HG03135 (cell line): ENCODE measurements around the gene GPRIN2.
"Not testable (repeated sequence)": the region's sequence is repeated elsewhere in the genome, so short reads cannot be mapped to it uniquely, and the experiment has no call there.

Experiments
- ATAC-seq: cut with Tn5 transposase; IDR thresholded peaks from one replicate; pipeline ENCODE4 v1.9.1; 2021; ENCODE audit warnings: mild to moderate bottlenecking, moderate library complexity; ENCODE audit not compliant: unreplicated experiment

GPRIN2 gene

GRCh38 chr10:46556515-46557318 lies at the start of gene GPRIN2:
GPRIN2 (minus strand) TSS chr10:46556658; CDS start chr10:46550736, 5,922 bp downstream.
- no peak for ATAC-seq

- ATAC-seq = peak; percentile 48
Observed at GRCh38 chr10:46600516-46600915, 44.1 kb upstream of the GPRIN2 start.

GRCh38 chr10:46597616-46598246 lies 41.3 kb upstream of the GPRIN2 start:
- ATAC-seq = peak; percentile 85

GRCh38 chr10:46596570-46596969 lies 40.1 kb upstream of the GPRIN2 start:
- ATAC-seq = not testable (repeated sequence)

- ATAC-seq = not testable (repeated sequence)
Observed at GRCh38 chr10:46594453-46595063, 38.1 kb upstream of the GPRIN2 start.

- ATAC-seq = not testable (repeated sequence)
Observed at GRCh38 chr10:46593307-46593706, 36.8 kb upstream of the GPRIN2 start.

GRCh38 chr10:46591053-46591452 lies 34.6 kb upstream of the GPRIN2 start:
- not testable (repeated sequence) for ATAC-seq

GRCh38 chr10:46589589-46589988 lies 33.1 kb upstream of the GPRIN2 start:
- not testable (repeated sequence) for ATAC-seq

- not testable (repeated sequence) for ATAC-seq
Observed at GRCh38 chr10:46588221-46588620, 31.8 kb upstream of the GPRIN2 start.

- ATAC-seq = not testable (repeated sequence)
Observed at GRCh38 chr10:46587546-46587945, 31.1 kb upstream of the GPRIN2 start.

GRCh38 chr10:46585246-46585645 lies 28.8 kb upstream of the GPRIN2 start:
- not testable (repeated sequence) for ATAC-seq

- not testable (repeated sequence) for ATAC-seq
Observed at GRCh38 chr10:46584196-46584595, 27.7 kb upstream of the GPRIN2 start.

GRCh38 chr10:46582568-46582967 lies 26.1 kb upstream of the GPRIN2 start:
- not testable (repeated sequence) for ATAC-seq

GRCh38 chr10:46581997-46582396 lies 25.5 kb upstream of the GPRIN2 start:
- ATAC-seq = not testable (repeated sequence)

- ATAC-seq = not testable (repeated sequence)
Observed at GRCh38 chr10:46579378-46579777, 22.9 kb upstream of the GPRIN2 start.

GRCh38 chr10:46578474-46579178 lies 22.2 kb upstream of the GPRIN2 start, which contains the start of gene SYT15:
SYT15 (plus strand) TSS chr10:46579128; CDS start chr10:46579169, 41 bp downstream.
- not testable (repeated sequence) for ATAC-seq

- not testable (repeated sequence) for ATAC-seq
Observed at GRCh38 chr10:46577624-46578473, 21.4 kb upstream of the GPRIN2 start.

GRCh38 chr10:46573884-46574283 lies 17.4 kb upstream of the GPRIN2 start:
- not testable (repeated sequence) for ATAC-seq

- not testable (repeated sequence) for ATAC-seq
Observed at GRCh38 chr10:46573314-46573713, 16.9 kb upstream of the GPRIN2 start.

- ATAC-seq = not testable (repeated sequence)
Observed at GRCh38 chr10:46572765-46573164, 16.3 kb upstream of the GPRIN2 start.
